Hepatocyte (in vitro differentiated cells): ENCODE data around the gene SORBS2. TPM values are rescaled to one million over a fixed set of nuclear protein-coding genes. Genes with fewer than 3 reads are reported as not detected.
A peak's percentile ranks its signal among the peaks of the same experiment; 100 is the strongest.

ENCODE experiments used
- DNase-seq: peaks from one replicate; pipeline ENCODE4 v3.0.0-alpha.2; 2016; ENCODE audit warnings: low spot score
- H2AFZ ChIP-seq: fragments of 200-600 bp; sonication (generic); 2 replicates; pipeline ENCODE4 v1.6.0; 2016; ENCODE audit warnings: antibody characterized with exemption, mild to moderate bottlenecking
- H3K27ac ChIP-seq: fragments of 200-600 bp; sonication (generic); 2 replicates; pipeline ENCODE4 v1.5.1; 2016; ENCODE audit warnings: mild to moderate bottlenecking
- H3K27me3 ChIP-seq: fragments of 200-600 bp; sonication (generic); 2 replicates; pipeline ENCODE4 v1.6.1; 2016
- H3K36me3 ChIP-seq: fragments of 200-600 bp; sonication (generic); replicated peaks from 2 replicates; pipeline ENCODE4 v1.5.1; 2016; ENCODE audit warnings: low read depth; ENCODE audit not compliant: insufficient read depth
- H3K4me1 ChIP-seq: fragments of 200-600 bp; sonication (generic); 2 replicates; pipeline ENCODE4 v1.5.1; 2016; ENCODE audit warnings: mild to moderate bottlenecking, moderate library complexity; ENCODE audit not compliant: insufficient read depth
- H3K4me2 ChIP-seq: fragments of 200-600 bp; sonication (generic); 2 replicates; pipeline ENCODE4 v1.6.0; 2016
- H3K4me3 ChIP-seq: fragments of 200-600 bp; sonication (generic); 2 replicates; pipeline ENCODE4 v1.5.1; 2016; ENCODE audit warnings: mild to moderate bottlenecking
- H3K79me2 ChIP-seq: fragments of 200-600 bp; sonication (generic); 2 replicates; pipeline ENCODE4 v1.6.0; 2017; ENCODE audit warnings: mild to moderate bottlenecking
- H3K9me2 ChIP-seq: fragments of 200-600 bp; sonication (generic); replicated peaks from 2 replicates; pipeline ENCODE4 v1.6.0; 2017; ENCODE audit warnings: mild to moderate bottlenecking; ENCODE audit not compliant: insufficient read depth
- H3K9me3 ChIP-seq: fragments of 200-600 bp; sonication (generic); 2 replicates; pipeline ENCODE4 v1.5.1; 2016; ENCODE audit warnings: low read depth, mild to moderate bottlenecking
- H4K20me1 ChIP-seq: fragments of 200-600 bp; sonication (generic); 2 replicates; pipeline ENCODE4 v1.6.0; 2016; ENCODE audit warnings: mild to moderate bottlenecking; ENCODE audit not compliant: insufficient read depth, poor library complexity, severe bottlenecking
- EZH2 ChIP-seq: fragments of 200-600 bp; sonication (generic); IDR thresholded peaks from 2 replicates; pipeline ENCODE4 v1.6.1; 2016; ENCODE audit warnings: antibody characterized with exemption, mild to moderate bottlenecking, borderline replicate concordance
- EZH2phosphoT487 ChIP-seq: fragments of 200-600 bp; sonication (generic); IDR thresholded peaks from one replicate; pipeline ENCODE4 v1.6.1; 2018; ENCODE audit warnings: antibody characterized with exemption, mild to moderate bottlenecking, low read depth, moderate library complexity; ENCODE audit not compliant: unreplicated experiment, severe bottlenecking
- WGBS: methylation state at CpG from one replicate; pipeline ENCODE4 v1.1.6; 2016; ENCODE audit warnings: low lambda C conversion rate; ENCODE audit errors: missing lambda C conversion rate; 5-methylcytosine and 5-hydroxymethylcytosine counted together
- polyA plus RNA-seq: library from polyadenylated mRNA; unstranded; fragments of >200 nt; fragmentation: Nextera tagmentation; extraction: Ambion mirVana; gene quantifications from 2 replicates; pipeline ENCODE4 v1.2.1, GENCODE V29; 2016
- total RNA-seq: library from RNA; depleted of rRNA; stranded (reverse); fragments of >200 nt; gene quantifications from 2 replicates; pipeline ENCODE4 v1.2.3, GENCODE V29; 2014
- TF ChIP-seq, protein P1 (sequence below): fragments of 200-600 bp; sonication (generic); IDR thresholded peaks from 2 replicates; pipeline ENCODE4 v1.5.1; 2016; ENCODE audit warnings: antibody characterized with exemption, mild to moderate bottlenecking; ENCODE audit not compliant: poor library complexity

SORBS2 gene
- total and polyA plus RNA-seq, 2 experiments from 2014 or later = 43.4 to 52.1 TPM

DNA sequence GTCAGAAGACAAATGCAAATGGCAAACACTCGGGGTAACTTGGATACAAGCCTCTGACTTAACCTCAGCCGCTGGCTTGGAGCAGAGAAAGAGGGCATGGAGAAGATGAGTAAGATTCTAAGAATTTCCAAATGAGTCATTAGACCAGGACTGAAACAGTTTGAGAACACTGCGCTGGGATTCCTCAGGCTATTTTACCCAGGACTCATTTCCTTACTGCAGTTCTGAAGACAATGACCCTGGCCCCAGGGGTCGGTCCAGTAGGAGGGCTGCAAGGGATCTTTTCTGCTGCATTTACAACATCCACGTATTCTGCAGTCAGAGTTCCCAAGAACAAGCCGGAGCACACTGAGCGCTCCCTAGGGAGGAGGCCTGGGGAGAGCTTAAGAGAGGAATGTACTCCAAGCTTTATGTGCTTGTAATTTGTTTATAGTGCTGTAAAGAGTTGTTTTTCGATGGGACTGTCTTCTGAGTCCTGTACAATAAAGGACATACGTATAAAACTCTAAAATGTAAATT lies 27.3 kb upstream of the SORBS2 start:
- no peaks in the 10 kb centered on the region for H3K27me3 ChIP-seq
- H3K9me3 ChIP-seq = no peaks in the 10 kb centered on the region
- WGBS = 13% methylated on average over 9 of the region's 9 CpGs
- H3K4me2 ChIP-seq = peak overlapping the region; percentile 31
- H3K4me1 ChIP-seq = peaks cover 51% of the 10 kb centered on the region
- TF ChIP-seq, protein P1, sequence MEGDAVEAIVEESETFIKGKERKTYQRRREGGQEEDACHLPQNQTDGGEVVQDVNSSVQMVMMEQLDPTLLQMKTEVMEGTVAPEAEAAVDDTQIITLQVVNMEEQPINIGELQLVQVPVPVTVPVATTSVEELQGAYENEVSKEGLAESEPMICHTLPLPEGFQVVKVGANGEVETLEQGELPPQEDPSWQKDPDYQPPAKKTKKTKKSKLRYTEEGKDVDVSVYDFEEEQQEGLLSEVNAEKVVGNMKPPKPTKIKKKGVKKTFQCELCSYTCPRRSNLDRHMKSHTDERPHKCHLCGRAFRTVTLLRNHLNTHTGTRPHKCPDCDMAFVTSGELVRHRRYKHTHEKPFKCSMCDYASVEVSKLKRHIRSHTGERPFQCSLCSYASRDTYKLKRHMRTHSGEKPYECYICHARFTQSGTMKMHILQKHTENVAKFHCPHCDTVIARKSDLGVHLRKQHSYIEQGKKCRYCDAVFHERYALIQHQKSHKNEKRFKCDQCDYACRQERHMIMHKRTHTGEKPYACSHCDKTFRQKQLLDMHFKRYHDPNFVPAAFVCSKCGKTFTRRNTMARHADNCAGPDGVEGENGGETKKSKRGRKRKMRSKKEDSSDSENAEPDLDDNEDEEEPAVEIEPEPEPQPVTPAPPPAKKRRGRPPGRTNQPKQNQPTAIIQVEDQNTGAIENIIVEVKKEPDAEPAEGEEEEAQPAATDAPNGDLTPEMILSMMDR = no peak
- TF ChIP-seq EZH2 = no peak
- TF ChIP-seq EZH2phosphoT487 = no peak
- H3K9me2 ChIP-seq = no peaks in the 10 kb centered on the region
- peak overlapping the region; percentile 60 for H2AFZ ChIP-seq
- no peaks in the 10 kb centered on the region for H3K79me2 ChIP-seq
- peak; percentile 83 for DNase-seq
- peak overlapping the region; percentile 86 for H3K27ac ChIP-seq
- no peak overlapping the region for H3K4me3 ChIP-seq
- H4K20me1 ChIP-seq = no peaks in the 10 kb centered on the region
- no peaks in the 10 kb centered on the region for H3K36me3 ChIP-seq

DNA sequence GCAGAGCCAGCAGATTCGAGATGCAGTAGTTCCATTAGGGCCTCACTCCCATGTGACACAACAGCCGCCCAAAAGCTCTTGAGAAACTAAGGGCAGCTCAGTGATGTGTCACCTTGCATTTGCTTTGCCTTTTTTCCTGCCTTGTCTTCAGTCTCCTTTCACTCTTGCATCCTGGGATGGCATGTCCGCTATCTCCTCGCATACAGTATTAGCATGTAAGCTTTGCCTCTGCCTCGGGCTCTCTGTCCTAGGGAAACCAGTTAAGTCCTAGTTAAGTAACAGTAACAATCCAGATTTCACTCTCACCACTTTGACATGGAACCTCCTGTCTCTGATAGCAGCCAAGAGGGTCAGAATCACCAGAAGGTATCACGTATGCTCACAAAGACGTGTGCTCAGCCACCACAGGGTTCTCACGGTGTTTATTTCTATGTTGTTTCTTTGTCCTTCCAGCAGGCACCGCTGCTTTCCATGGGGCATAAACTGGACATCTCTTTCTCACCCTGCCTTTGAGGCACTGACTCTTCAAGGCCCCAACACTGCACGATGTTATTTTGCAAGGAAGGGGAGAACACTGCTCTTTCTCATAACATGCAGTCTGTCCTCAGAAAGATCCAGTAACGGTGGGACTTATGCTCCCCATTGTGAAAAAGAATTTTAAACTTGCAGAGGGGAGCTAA lies 26.7 kb upstream of the SORBS2 start:
- DNase-seq = no peak
- Histone ChIP-seq H2AFZ (peak overlapping the region; percentile 60), H3K9me3 (no peaks in the 10 kb centered on the region), H4K20me1 (no peaks in the 10 kb centered on the region), H3K36me3 (no peaks in the 10 kb centered on the region), H3K27me3 (no peaks in the 10 kb centered on the region), H3K4me2 (peak overlapping the region; percentile 31), H3K79me2 (no peaks in the 10 kb centered on the region), H3K9me2 (no peaks in the 10 kb centered on the region), H3K4me1 (peaks cover 51% of the 10 kb centered on the region), H3K27ac (peak overlapping the region; percentile 86), H3K4me3 (no peak overlapping the region)
- 73% methylated on average over 11 of the region's 11 CpGs for WGBS
- no peak for TF ChIP-seq EZH2
- TF ChIP-seq, protein P1 = no peak
- no peak for TF ChIP-seq EZH2phosphoT487

DNA sequence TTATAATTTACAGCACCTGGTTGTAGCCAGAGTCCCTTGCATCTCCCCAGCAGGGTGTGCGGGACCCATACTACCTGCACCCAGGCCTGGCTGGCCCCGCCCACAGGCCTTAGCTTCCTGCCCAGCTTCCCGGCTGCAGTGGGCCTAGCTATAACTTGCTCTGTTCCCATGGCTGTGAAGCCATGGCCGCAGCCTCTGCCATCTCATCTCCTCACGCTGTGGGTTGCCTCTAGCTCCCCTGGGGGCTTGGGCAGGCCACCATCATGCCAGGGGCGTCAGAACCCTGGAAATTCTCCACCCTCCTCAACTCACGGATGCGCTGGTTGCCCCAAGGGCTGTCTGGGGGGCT lies 26.1 kb upstream of the SORBS2 start:
- Histone ChIP-seq H3K9me2 (no peaks in the 10 kb centered on the region), H3K4me1 (peaks cover 51% of the 10 kb centered on the region), H2AFZ (no peak overlapping the region), H3K79me2 (no peaks in the 10 kb centered on the region), H3K9me3 (no peaks in the 10 kb centered on the region), H4K20me1 (no peaks in the 10 kb centered on the region), H3K27me3 (no peaks in the 10 kb centered on the region), H3K4me3 (no peak overlapping the region), H3K4me2 (no peak overlapping the region), H3K36me3 (no peaks in the 10 kb centered on the region), H3K27ac (peak overlapping the region; percentile 86)
- WGBS = 95% methylated on average over 8 of the region's 8 CpGs
- TF ChIP-seq, protein P1 = no peak
- no peak for TF ChIP-seq EZH2phosphoT487
- TF ChIP-seq EZH2 = no peak
- DNase-seq = no peak
